ENCODE measurements around the gene SMPDL3B.

- TF ChIP-seq POLR2A (IDR thresholded peaks at IDR 0.05; ENCODE audit: low read length) (no peak), GATA1 (IDR thresholded peaks at IDR 0.05; ENCODE audit: low read depth, low read length) (no peak)
Observed at GRCh38 chr1:27963393-27963792, 28.6 kb downstream of the SMPDL3B start.
